ENCODE data around the gene ABCC11.

- TF ChIP-seq POLR2A (IDR thresholded peaks at IDR 0.05) (no peak), CTCF (IDR thresholded peaks at IDR 0.05) (no peak)
These were observed 114.6 kb downstream of the ABCC11 start for GRCh38 chr16:48132696-48133095.

All from prostate gland (tissue), 2 donors.